Measurements from ENCODE around the gene CLDN2. TPM values are rescaled to one million over a fixed set of nuclear protein-coding genes. Genes with fewer than 3 reads are reported as not detected.

Gene CLDN2
- total RNA-seq, 4 donors from 2014 or later = 1.4 TPM; not detected in 3

GRCh38 chrX:106952988-106953387 is 32.8 kb downstream of the CLDN2 start:
- TF ChIP-seq, protein P1, sequence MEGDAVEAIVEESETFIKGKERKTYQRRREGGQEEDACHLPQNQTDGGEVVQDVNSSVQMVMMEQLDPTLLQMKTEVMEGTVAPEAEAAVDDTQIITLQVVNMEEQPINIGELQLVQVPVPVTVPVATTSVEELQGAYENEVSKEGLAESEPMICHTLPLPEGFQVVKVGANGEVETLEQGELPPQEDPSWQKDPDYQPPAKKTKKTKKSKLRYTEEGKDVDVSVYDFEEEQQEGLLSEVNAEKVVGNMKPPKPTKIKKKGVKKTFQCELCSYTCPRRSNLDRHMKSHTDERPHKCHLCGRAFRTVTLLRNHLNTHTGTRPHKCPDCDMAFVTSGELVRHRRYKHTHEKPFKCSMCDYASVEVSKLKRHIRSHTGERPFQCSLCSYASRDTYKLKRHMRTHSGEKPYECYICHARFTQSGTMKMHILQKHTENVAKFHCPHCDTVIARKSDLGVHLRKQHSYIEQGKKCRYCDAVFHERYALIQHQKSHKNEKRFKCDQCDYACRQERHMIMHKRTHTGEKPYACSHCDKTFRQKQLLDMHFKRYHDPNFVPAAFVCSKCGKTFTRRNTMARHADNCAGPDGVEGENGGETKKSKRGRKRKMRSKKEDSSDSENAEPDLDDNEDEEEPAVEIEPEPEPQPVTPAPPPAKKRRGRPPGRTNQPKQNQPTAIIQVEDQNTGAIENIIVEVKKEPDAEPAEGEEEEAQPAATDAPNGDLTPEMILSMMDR (IDR thresholded peaks at IDR 0.05) = peak in 1 of 4 experiments; percentile 17
- no peak for TF ChIP-seq POLR2A (IDR thresholded peaks at IDR 0.05)
- H3K9me3 ChIP-seq = no peaks in the 10 kb centered on the region
- intact Hi-C loops (cut with DNase I; ENCODE audit: low total_unique reads) = no loop called here

DNA sequence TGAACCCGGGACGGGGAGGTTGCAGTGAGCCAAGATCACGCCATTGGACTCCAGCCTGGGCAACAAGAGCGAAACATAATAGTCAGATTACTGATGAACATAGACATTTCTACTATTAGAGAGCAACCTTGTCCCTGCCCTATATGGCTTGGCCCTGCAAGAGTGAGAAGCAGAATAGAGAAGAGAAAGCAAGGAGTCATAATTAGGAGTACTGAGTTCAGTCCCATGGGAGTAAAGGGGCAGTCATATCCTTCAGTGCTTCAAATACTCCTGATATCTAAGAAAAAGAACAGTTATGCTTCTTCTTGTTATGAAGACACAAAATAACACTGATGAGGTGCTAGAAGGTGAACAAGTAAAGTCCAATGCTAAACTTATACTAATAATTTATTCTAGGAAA is 33.8 kb downstream of the CLDN2 start:
- intact Hi-C loops (cut with DNase I; ENCODE audit: low total_unique reads) = no loop called here
- Histone ChIP-seq H3K4me3 (no peak overlapping the region), H3K4me1 (no peaks in the 10 kb centered on the region), H3K27ac (no peak overlapping the region), H3K27me3 (peaks cover 0 to 2% of the 10 kb centered on the region in 2 donors), H3K9me3 (no peaks in the 10 kb centered on the region), H3K36me3 (no peaks in the 10 kb centered on the region)
- DNase-seq = no peak
- no peak for TF ChIP-seq POLR2A (IDR thresholded peaks at IDR 0.05)
- TF ChIP-seq, protein P1 (IDR thresholded peaks at IDR 0.05) = no peak

More at GRCh38 chrX:106952988-106953387, 32.8 kb downstream of the CLDN2 start:
- Histone ChIP-seq H3K27ac (no peak overlapping the region), H3K4me1 (no peaks in the 10 kb centered on the region), H3K27me3 (peaks cover 0 to 9% of the 10 kb centered on the region in 2 donors), H3K36me3 (no peaks in the 10 kb centered on the region), H3K4me3 (no peak overlapping the region)
- no peak for DNase-seq

DNA sequence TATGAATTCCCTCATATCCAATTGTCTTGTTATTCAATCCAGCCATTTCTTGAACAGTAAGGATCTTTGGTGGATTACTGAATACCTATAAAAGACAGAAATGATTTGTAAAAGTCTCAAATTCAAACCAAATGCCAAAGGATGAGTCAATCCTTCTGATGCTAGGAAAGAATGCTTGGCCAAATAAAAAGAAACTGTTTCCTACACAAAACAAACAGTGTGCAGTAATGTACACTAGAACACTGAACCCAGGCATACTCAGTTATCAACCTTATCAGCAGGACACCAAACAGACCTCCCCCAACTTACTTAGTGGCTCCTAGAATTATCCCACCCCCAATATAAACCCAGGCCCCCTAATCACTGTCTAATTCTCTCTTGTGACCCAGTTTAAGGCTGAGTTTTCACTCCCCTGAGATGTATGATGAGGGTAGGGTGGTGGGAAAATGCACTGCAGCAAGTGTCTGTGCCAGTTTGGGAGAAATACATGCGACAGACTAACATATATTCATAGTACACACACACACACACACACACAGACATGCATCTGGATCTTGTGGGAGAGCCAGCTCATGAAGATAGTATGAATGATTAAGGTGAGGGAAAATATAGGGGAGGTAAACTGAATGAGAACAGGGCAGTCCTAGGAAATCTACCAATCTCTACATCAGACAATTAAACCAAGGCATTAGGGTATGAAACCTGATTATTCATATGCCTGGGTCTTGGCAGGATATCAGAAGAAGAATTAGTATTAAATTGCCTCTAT is 35.0 kb downstream of the CLDN2 start:
- intact Hi-C loops (cut with DNase I; ENCODE audit: low total_unique reads) = no loop called here
- no peak for TF ChIP-seq POLR2A (IDR thresholded peaks at IDR 0.05)
- TF ChIP-seq, protein P1 (IDR thresholded peaks at IDR 0.05) = no peak
- Histone ChIP-seq H3K27me3 (no peaks in the 10 kb centered on the region), H3K9me3 (no peaks in the 10 kb centered on the region), H3K4me1 (no peaks in the 10 kb centered on the region), H3K36me3 (no peaks in the 10 kb centered on the region), H3K4me3 (no peak overlapping the region), H3K27ac (no peak overlapping the region)
- DNase-seq = no peak

DNA sequence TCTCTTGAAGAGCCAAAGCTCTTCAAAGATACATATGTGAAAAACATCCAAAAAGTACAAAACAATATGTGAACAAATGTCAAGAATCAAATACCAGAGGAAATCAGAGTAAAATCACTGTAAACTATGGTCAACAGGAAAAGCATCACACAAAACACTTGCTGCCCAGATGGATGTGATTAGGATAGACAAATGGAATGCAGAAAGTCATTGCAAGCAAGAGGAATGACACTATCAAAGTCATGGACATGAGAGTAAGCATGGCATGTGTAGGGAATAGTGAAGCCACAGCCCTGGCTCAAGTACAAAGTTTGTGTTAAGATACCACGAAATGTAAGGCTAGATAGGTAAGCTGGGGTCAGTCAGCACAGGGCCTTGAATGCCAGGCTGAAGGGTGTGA is 37.7 kb downstream of the CLDN2 start:
- TF ChIP-seq, protein P1 (IDR thresholded peaks at IDR 0.05) = no peak
- no peak for TF ChIP-seq POLR2A (IDR thresholded peaks at IDR 0.05)
- intact Hi-C loops (cut with DNase I; ENCODE audit: low total_unique reads) = no loop called here
- no peak overlapping the region for H3K4me3 ChIP-seq

GRCh38 chrX:106959901-106960300 is 39.7 kb downstream of the CLDN2 start:
- no peak overlapping the region for H3K27ac ChIP-seq
- no peaks in the 10 kb centered on the region for H3K27me3 ChIP-seq
- no peaks in the 10 kb centered on the region for H3K4me1 ChIP-seq
- intact Hi-C loops (cut with DNase I; ENCODE audit: low total_unique reads) = no loop called here
- TF ChIP-seq POLR2A (IDR thresholded peaks at IDR 0.05) = no peak
- TF ChIP-seq, protein P1 (IDR thresholded peaks at IDR 0.05) = no peak
- no peak for DNase-seq
- H3K4me3 ChIP-seq = no peak overlapping the region
- H3K36me3 ChIP-seq = no peaks in the 10 kb centered on the region
- no peaks in the 10 kb centered on the region for H3K9me3 ChIP-seq

More for the DNA sequence above, 37.7 kb downstream of the CLDN2 start:
- H3K27ac ChIP-seq = no peak overlapping the region
- H3K4me1 ChIP-seq = no peaks in the 10 kb centered on the region
- no peaks in the 10 kb centered on the region for H3K27me3 ChIP-seq
- no peak for DNase-seq
- no peaks in the 10 kb centered on the region for H3K36me3 ChIP-seq
- no peaks in the 10 kb centered on the region for H3K9me3 ChIP-seq
